Gastrocnemius medialis (tissue), 4 donors: ENCODE measurements around the gene LYPD4.

Source experiments
- CTCF ChIP-seq, 5 experiments: fragments of 450-650 bp in 3 of 5; fragments of 200-600 bp in 2 of 5; sonication (generic) in 2 of 5; IDR thresholded peaks in 4 of 5; conservative IDR thresholded peaks in 1 of 5; 1 replicate in 4 of 5; 2 replicates in 1 of 5; pipeline ENCODE4 v1.5.1; 2016 to 2019; ENCODE audit warnings: antibody characterized with exemption in 5 of 5, mild to moderate bottlenecking in 3 of 5, moderate library complexity in 3 of 5
- POLR2A ChIP-seq, 2 donors: fragments of 450-650 bp; IDR thresholded peaks; one replicate each; pipeline ENCODE4 v1.6.1; 2017; ENCODE audit warnings: antibody characterized with exemption in 2 of 2, mild to moderate bottlenecking in 2 of 2, moderate library complexity in 2 of 2

DNA sequence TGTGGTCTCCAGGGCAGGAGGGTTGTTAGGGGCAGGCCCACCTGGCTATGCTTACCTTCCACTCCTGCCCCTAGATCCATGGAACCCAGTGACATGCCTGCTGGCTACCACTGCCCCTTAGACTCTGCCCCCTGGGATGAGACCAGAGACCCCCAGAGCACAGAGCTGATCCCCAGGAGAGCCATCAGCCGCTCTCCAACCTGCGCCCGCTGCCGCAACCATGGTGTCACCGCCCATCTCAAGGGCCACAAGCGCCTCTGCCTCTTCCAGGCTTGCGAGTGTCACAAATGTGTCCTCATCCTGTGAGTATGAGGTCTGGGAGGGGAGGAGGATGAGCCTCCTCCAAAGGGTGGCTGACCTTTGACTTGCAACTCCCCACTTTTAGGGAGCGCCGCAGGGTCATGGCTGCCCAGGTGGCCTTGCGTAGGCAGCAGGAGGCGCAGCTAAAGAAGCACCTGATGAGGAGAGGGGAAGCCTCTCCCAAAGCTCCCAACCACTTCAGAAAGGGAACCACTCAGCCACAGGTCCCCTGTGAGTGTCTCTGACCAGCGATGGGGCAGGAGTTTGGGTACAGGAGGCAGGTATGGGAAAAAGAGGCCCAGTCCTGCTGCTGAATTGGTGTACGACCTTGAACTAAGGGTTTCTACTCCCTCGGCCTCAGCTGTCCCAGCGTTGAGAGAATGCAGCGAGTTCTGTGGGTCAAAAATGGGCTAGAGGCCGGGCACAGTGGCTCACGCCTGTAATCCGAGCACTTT is 3.0 kb upstream of the LYPD4 start:
- TF ChIP-seq CTCF (IDR thresholded peaks at IDR 0.05 in 4 of 5, conservative IDR thresholded peaks at IDR 0.05 in 1 of 5) (no peak), POLR2A (IDR thresholded peaks at IDR 0.05) (no peak)
